Measurements from ENCODE around the gene DISC1.

GRCh38 chr1:231738554-231738953 lies 112.0 kb downstream of the DISC1 start:
- TF ChIP-seq CTCF (IDR thresholded peaks at IDR 0.05) (no peak), POLR2A (IDR thresholded peaks at IDR 0.05) (no peak)
